Measurements from ENCODE around the gene ATP10D. TPM values are rescaled to one million over a fixed set of nuclear protein-coding genes. Genes with fewer than 3 reads are reported as not detected.

ATP10D gene
- total and polyA plus RNA-seq, 12 donors = 3.8 to 70.0 (median 22.6) TPM

DNA sequence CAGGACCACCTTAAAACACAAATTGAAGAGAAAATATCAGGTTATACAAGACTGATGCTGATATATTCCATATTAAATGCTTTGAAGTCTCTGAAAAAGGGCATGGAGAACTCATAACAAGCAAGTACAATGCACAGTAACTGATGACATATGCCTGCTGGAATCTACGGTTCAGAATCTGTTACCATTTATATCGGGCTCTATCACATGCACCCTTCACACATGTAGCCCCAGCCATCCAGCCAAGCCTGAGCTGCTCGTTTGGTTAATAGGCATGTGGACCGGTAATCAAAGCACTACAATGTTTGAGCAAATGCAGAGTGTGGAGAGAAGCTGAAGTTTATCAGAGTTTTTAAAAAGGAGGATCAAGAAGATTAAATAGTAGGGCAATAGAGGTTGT, 33.4 kb upstream of the ATP10D start:
- DNase-seq = no peak
- intact Hi-C loops (cut with DNase I) = no loop called here
- H3K9me3 ChIP-seq (replicated peaks in 1 of 3) = no peaks in the 10 kb centered on the region
- H3K36me3 ChIP-seq (replicated peaks in 1 of 2) = no peaks in the 10 kb centered on the region
- H3K4me1 ChIP-seq (replicated peaks in 1 of 2) = no peaks in the 10 kb centered on the region
- H3K27ac ChIP-seq = no peak overlapping the region
- TF ChIP-seq, protein P1, sequence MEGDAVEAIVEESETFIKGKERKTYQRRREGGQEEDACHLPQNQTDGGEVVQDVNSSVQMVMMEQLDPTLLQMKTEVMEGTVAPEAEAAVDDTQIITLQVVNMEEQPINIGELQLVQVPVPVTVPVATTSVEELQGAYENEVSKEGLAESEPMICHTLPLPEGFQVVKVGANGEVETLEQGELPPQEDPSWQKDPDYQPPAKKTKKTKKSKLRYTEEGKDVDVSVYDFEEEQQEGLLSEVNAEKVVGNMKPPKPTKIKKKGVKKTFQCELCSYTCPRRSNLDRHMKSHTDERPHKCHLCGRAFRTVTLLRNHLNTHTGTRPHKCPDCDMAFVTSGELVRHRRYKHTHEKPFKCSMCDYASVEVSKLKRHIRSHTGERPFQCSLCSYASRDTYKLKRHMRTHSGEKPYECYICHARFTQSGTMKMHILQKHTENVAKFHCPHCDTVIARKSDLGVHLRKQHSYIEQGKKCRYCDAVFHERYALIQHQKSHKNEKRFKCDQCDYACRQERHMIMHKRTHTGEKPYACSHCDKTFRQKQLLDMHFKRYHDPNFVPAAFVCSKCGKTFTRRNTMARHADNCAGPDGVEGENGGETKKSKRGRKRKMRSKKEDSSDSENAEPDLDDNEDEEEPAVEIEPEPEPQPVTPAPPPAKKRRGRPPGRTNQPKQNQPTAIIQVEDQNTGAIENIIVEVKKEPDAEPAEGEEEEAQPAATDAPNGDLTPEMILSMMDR (IDR thresholded peaks at IDR 0.05) = no peak
- TF ChIP-seq POLR2A (IDR thresholded peaks at IDR 0.05) = no peak
- H3K4me3 ChIP-seq = no peak overlapping the region
- H3K27me3 ChIP-seq = no peaks in the 10 kb centered on the region
- WGBS, 4 donors = 61 to 88% (median 82%) methylated on average over 4 of the region's 4 CpGs

DNA sequence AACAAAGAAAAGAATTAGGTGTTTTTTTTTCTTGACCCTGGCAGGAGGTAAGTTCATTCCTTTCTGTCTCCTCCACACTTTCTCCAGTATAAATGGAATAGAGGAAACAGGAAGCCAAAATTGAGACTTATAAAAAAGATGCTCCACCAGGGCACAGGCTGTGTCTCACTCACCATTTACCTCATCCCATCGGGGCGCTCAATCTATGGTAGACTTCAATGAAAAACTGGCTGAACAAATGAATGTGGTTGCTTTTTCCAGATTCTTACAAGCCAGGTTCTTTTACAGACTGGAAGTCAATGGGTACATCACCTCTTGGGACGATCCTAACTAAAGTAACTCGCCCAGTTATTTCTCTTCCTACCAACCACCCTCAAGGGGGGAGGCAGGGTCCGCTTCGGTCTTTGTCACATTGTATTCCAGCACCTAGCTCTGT, 22.3 kb upstream of the ATP10D start:
- no peaks in the 10 kb centered on the region for H3K27me3 ChIP-seq
- H3K36me3 ChIP-seq (replicated peaks in 1 of 2) = no peaks in the 10 kb centered on the region
- 5 to 10% (median 6%) methylated on average over 6 of the region's 6 CpGs for WGBS, 4 donors
- TF ChIP-seq POLR2A (IDR thresholded peaks at IDR 0.05) = no peak
- TF ChIP-seq, protein P1 (IDR thresholded peaks at IDR 0.05) = no peak
- H3K4me1 ChIP-seq (replicated peaks in 1 of 2) = peaks cover 0 to 11% of the 10 kb centered on the region in 2 donors
- peaks cover 0 to 6% (median 0%) of the 10 kb centered on the region in 3 donors for H3K9me3 ChIP-seq (replicated peaks in 1 of 3)
- H3K4me3 ChIP-seq = peak overlapping the region; percentile 48 to 95 (median 84)
- H3K27ac ChIP-seq = peak overlapping the region in 3 of 5 donors; percentile 61 to 86 (median 79)
- no peak for DNase-seq
- intact Hi-C loops (cut with DNase I) = no loop called here

DNA sequence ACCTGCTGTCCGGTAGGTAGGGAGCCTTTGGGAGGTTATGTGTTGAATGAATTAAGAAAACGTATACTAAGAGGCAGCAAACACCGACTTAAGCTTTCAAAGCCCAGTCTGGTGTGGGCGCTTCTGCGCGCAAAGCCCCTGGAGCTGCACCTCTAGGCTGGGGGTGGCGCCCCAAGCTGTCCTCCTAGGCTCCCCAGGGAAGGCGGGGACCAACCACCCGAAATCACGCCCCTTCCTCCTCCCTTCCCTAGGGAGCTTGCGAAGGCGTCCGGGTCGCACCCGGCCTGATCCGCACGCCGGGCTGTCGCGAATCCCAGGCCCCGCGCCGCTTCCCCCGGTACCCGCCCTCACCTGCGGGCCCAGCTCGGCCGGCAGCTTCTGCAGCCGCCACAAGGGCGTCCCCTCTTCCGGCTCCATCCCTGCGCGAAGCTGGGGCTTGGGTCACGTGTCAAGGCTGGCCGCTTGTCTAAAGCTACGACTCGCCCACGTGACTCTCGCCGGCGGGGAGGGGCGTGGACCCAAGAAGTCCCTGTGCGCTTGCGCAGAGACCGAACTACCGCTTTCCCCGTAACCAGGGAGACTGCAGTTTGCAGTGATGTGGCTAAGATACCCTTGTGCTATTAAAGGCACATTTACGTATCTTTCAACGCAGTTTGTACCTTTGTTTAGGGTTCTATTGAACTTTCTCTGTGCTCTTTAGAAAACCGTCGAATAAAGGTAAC, 21.7 kb upstream of the ATP10D start, which contains the start of gene COMMD8:
Gene COMMD8 (minus strand): TSS at position 468 of the 722 bp plus-strand sequence. CDS start 51 bp downstream, at position 417.
- intact Hi-C loops (cut with DNase I) = no loop called here
- WGBS, 4 donors = 0 to 1% (median 0%) methylated on average over 8 to 51 of the region's 51 CpGs
- TF ChIP-seq, protein P1 (IDR thresholded peaks at IDR 0.05) = peak; percentile 7 to 60 (median 37)
- TF ChIP-seq POLR2A (IDR thresholded peaks at IDR 0.05) = peak; percentile 48 to 55

DNA sequence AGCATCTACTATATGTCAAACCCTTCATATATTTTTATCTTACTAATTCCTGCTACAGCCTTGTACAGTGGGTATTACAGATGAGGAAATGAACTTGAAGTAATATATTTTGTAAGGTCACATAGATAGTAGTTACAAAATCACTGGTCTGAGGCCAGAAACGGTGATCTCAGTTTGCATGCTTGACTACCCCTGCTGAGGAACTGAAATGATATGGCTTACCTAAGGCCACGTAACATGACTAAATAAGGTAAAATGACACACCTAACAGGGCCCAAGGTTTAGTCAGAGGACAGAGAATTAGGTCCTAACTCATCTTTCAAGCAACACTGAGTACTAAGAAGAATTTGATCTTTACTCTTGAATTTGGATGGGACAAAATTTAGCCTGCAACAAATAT, 20.1 kb upstream of the ATP10D start:
- 54 to 71% (median 60%) methylated on average over 2 of the region's 2 CpGs for WGBS, 4 donors
- peaks cover 0 to 11% of the 10 kb centered on the region in 2 donors for H3K4me1 ChIP-seq (replicated peaks in 1 of 2)
- intact Hi-C loops (cut with DNase I) = no loop called here
- no peaks in the 10 kb centered on the region for H3K27me3 ChIP-seq
- DNase-seq = no peak
- no peak overlapping the region for H3K4me3 ChIP-seq
- no peaks in the 10 kb centered on the region for H3K36me3 ChIP-seq (replicated peaks in 1 of 2)
- TF ChIP-seq, protein P1 (IDR thresholded peaks at IDR 0.05) = no peak
- TF ChIP-seq POLR2A (IDR thresholded peaks at IDR 0.05) = no peak
- H3K9me3 ChIP-seq (replicated peaks in 1 of 3) = peaks cover 0 to 2% (median 0%) of the 10 kb centered on the region in 3 donors
- H3K27ac ChIP-seq = no peak overlapping the region

More for the DNA sequence above, 21.7 kb upstream of the ATP10D start, which contains the start of gene COMMD8:
- H3K36me3 ChIP-seq (replicated peaks in 1 of 2) = no peaks in the 10 kb centered on the region
- peaks cover 0 to 6% (median 0%) of the 10 kb centered on the region in 3 donors for H3K9me3 ChIP-seq (replicated peaks in 1 of 3)
- no peaks in the 10 kb centered on the region for H3K27me3 ChIP-seq
- DNase-seq = peak; percentile 95 to 99 (median 98)
- H3K4me3 ChIP-seq = peak within 1 kb of the TSS; percentile 48 to 95 (median 84)
- peaks cover 0 to 11% of the 10 kb centered on the region in 2 donors for H3K4me1 ChIP-seq (replicated peaks in 1 of 2)
- H3K27ac ChIP-seq = peak within 1 kb of the TSS in 3 of 5 donors; percentile 61 to 86 (median 79)
